LNCAP (cell line): ENCODE measurements around the gene DERL2.

Experiments used
- CTCF ChIP-seq: fragments of 450-650 bp; IDR thresholded peaks from 2 replicates; pipeline ENCODE4 v1.5.1; 2017; ENCODE audit warnings: mild to moderate bottlenecking

Gene DERL2

GRCh38 chr17:5473906-5474305 lies 12.1 kb downstream of the DERL2 start:
- no peak for TF ChIP-seq CTCF

DNA sequence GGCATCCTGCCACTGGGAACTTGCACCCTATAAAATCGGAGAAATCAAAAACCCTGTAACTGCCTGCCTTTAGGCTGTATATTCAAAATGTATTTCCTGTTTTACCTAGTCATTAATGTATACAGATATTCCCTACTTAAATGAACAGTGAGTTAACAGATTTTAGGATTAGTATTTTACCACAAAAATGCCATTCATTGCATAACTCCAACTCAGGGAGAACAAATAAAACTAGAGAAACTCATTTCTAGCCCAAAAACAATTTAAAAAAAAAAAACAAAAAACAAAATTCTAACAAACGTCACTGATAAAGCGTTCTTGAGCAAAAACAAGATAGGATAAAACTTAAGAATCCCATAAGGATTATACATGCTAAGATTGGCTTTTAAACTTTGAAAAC lies 13.5 kb downstream of the DERL2 start:
- no peak for TF ChIP-seq CTCF

GRCh38 chr17:5468075-5468473 lies 17.9 kb downstream of the DERL2 start:
- no peak for TF ChIP-seq CTCF

DNA sequence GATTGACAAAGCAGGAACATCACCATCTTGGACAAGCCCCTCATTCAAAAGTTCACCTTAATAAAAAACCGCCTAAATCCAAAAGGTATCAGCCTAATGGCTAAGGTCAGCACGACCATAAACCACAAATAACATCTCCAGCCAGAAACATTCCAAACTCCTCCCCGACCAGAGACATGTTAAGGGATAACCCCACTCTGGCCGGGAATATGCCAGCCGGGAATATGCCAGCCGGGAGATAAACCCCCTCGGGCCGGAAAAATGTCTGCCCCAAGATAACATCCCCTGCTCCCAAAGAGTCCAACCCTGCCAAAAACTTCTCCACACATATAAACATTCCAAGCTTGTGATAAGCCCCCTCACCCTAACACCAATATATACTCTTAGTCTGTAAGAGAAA lies 18.6 kb downstream of the DERL2 start:
- TF ChIP-seq CTCF = no peak

DNA sequence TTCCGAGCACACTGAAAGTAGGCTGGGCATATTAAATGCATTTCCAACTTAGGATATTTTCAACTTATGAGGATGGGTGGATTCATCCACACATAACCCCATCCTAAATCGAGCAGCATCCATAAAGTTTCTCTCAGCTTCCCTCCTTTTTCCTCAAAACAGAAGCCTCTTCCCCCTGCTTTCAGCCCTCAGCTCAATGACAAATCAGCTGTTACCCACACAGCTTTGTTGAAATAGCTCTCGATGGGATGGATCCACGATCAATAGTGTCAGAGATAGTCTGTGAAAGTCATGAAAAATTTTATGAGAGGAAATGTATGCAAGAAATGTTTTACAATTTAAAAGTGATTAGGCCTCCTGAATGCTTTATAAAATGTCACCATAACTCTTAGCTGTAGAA lies 19.7 kb downstream of the DERL2 start:
- TF ChIP-seq CTCF = no peak

- TF ChIP-seq CTCF = no peak
These were observed 21.1 kb downstream of the DERL2 start for GRCh38 chr17:5464717-5465507.

DNA sequence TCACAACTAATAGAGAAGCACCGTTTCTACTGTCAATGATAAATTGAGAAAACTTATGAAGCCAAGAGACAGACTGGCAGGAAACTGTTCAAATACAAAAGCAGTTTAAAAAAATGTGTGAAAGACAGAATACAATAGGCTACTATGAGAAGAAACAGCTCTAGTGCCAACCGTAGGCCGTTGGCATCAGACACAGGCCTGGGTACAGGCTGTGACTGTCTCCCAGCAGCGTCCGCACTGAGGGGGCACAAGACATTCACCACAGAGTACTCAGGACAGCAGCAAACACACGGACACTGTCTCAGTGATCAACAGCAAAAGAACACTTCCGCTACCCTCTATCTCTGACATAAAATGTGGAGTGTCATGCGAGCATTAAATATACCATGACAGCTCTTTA lies 39.2 kb downstream of the DERL2 start:
- no peak for TF ChIP-seq CTCF

GRCh38 chr17:5444209-5444608 lies 41.8 kb downstream of the DERL2 start:
- no peak for TF ChIP-seq CTCF
